Measurements from ENCODE around the gene TMEM245.

GRCh38 chr9:109046346-109046745 is 73.4 kb downstream of the TMEM245 start:
- TF ChIP-seq CTCF (IDR thresholded peaks at IDR 0.05) = no peak
- TF ChIP-seq MAFK (IDR thresholded peaks at IDR 0.05; ENCODE audit: partially characterized antibody) = no peak
- no peak for TF ChIP-seq TP53 (CRISPR knock-in tag; IDR thresholded peaks at IDR 0.05)
- TF ChIP-seq RNF2 (IDR thresholded peaks at IDR 0.05; ENCODE audit: borderline replicate concordance, low read depth) = no peak
- no peak for TF ChIP-seq POLR2A (IDR thresholded peaks at IDR 0.05; ENCODE audit: low read length)
- no peak for TF ChIP-seq USF2 (IDR thresholded peaks at IDR 0.05)
- no peak for TF ChIP-seq CHD2 (IDR thresholded peaks at IDR 0.05; ENCODE audit: low read length, partially characterized antibody)
- TF ChIP-seq ZC3H11A (IDR thresholded peaks at IDR 0.05) = no peak
- TF ChIP-seq EP300 (IDR thresholded peaks at IDR 0.05) = no peak
- no peak for TF ChIP-seq ESRRA (IDR thresholded peaks at IDR 0.05; ENCODE audit: borderline replicate concordance, low read length)
- TF ChIP-seq KDM1A (IDR thresholded peaks at IDR 0.05; ENCODE audit: low read depth) = no peak
- no peak for TF ChIP-seq ZFP36 (IDR thresholded peaks at IDR 0.05; ENCODE audit: borderline replicate concordance, partially characterized antibody)
